ENCODE measurements around the gene OR2T6. TPM values are rescaled to one million over a fixed set of nuclear protein-coding genes. Genes with fewer than 3 reads are reported as not detected.

The OR2T6 gene, protein sequence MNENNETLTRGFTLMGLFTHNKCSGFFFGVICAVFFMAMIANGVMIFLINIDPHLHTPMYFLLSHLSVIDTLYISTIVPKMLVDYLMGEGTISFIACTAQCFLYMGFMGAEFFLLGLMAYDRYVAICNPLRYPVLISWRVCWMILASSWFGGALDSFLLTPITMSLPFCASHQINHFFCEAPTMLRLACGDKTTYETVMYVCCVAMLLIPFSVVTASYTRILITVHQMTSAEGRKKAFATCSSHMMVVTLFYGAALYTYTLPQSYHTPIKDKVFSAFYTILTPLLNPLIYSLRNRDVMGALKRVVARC
- not detected in 2 replicates for total RNA-seq (2014; rRNA removed; shearing (Covaris generic))

DNA sequence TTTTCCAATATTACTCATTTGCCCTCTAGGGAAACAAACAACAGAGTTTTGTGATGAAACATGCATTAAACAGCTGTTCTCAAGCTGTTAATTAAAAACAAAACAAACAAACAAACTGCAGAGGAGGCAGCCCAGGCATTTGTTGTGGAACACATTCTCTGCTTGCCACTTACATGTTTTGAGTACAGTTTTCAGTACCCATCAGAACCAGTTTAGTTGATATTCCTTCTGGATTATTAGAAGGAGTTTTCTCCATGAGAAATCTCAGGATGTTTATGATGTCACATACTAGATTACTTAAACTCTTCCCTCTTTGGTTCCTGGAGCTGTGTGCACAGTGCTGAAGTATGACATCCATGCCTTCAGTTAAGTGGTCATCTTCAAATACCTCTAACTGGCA lies at the start of gene OR2T6:
Gene OR2T6, plus strand, starts transcription at position 301 of the 400 bp plus-strand sequence. CDS start 11,863 bp downstream, outside the sequence.
- DNase-seq, result no peak
- Histone ChIP-seq H3K27me3 (ENCODE audit: control insufficient read depth, insufficient read depth, low read length) (no peaks in the 10 kb centered on the region), H3K4me3 (ENCODE audit: insufficient read depth, low read depth, low read length) (no peak within 1 kb of the TSS), H3K36me3 (replicated peaks; ENCODE audit: control insufficient read depth, insufficient read depth, low read length) (no peaks in the 10 kb centered on the region)

- Histone ChIP-seq H3K4me3 (ENCODE audit: insufficient read depth, low read depth, low read length) (no peak overlapping the region), H3K36me3 (replicated peaks; ENCODE audit: control insufficient read depth, insufficient read depth, low read length) (no peaks in the 10 kb centered on the region), H3K27me3 (ENCODE audit: control insufficient read depth, insufficient read depth, low read length) (no peaks in the 10 kb centered on the region)
- no peak for DNase-seq
Observed at GRCh38 chr1:248343451-248343850, 32.1 kb upstream of the OR2T6 start.

DNA sequence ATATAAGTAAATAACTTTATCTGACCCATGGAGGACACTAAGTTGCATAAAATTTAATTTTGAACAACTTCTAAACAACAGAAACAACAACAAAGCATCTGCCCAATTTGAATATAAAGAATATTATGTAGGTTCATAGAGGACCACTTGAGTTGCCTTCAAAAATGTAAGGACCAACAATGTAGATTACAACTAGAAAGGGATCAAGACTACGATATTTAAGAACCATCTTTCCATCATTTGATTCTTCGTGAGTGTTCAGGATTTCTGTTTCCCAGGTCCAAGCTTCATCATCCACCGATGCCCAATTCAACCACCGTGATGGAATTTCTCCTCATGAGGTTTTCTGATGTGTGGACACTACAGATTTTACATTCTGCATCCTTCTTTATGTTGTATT lies 27.1 kb upstream of the OR2T6 start, which contains the start of gene OR14C36:
Gene OR14C36, plus strand, starts transcription at position 301 of the 400 bp plus-strand sequence. Its CDS starts 0 bp downstream, at position 301.
- Histone ChIP-seq H3K4me3 (ENCODE audit: insufficient read depth, low read depth, low read length) (no peak within 1 kb of the TSS), H3K36me3 (replicated peaks; ENCODE audit: control insufficient read depth, insufficient read depth, low read length) (no peaks in the 10 kb centered on the region), H3K27me3 (ENCODE audit: control insufficient read depth, insufficient read depth, low read length) (no peaks in the 10 kb centered on the region)
- no peak for DNase-seq

DNA sequence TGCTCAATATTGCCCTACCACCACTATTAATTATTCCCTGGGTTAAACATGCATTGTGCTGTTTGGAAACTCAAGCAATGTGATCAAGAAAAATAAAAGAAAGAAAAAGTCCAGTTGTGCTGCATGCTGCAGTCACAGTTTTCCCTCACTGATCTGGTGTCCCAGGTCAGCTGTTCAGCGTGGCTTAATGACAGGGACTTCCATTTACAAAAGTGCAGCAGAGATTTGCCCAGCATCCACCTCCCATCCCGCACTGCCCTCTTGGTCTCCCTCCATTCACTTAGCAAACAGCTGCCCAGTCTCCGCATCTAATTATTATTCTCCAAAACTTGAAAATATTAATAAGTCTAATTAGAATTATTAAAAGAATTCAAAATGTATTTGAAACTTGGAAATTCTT lies 16.1 kb upstream of the OR2T6 start:
- Histone ChIP-seq H3K36me3 (replicated peaks; ENCODE audit: control insufficient read depth, insufficient read depth, low read length) (no peaks in the 10 kb centered on the region), H3K27me3 (ENCODE audit: control insufficient read depth, insufficient read depth, low read length) (no peaks in the 10 kb centered on the region), H3K4me3 (ENCODE audit: insufficient read depth, low read depth, low read length) (no peak overlapping the region)
- DNase-seq, result no peak

DNA sequence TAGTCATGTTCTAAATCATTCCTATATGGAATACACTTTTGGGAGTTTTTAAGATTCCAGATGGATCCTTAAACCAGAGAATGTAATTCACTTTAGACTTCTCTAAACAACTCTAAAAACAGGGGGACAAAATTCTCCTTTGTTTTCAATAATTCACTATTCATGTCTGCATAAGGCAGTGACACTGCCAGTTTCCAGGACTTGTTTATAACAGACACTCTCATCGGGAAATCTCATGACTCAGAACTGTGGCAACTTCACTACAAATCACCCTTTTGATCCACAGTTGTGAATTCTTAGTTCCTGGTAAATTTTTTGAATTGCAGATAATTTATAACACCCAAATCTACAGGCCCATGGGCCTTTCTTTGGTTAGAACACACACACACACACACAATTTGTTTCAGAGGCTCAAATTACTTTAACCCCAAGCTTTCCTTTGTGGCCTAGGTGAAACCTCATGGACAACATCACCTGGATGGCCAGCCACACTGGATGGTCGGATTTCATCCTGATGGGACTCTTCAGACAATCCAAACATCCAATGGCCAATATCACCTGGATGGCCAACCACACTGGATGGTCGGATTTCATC lies 14.3 kb upstream of the OR2T6 start, which contains the start of gene OR2T4:
Gene OR2T4, plus strand, starts transcription at position 545 of the 595 bp plus-strand sequence. Its CDS starts 0 bp downstream, at position 545.
- no peaks in the 10 kb centered on the region for H3K36me3 ChIP-seq (replicated peaks; ENCODE audit: control insufficient read depth, insufficient read depth, low read length)
- no peak within 1 kb of the TSS for H3K4me3 ChIP-seq (ENCODE audit: insufficient read depth, low read depth, low read length)
- H3K27me3 ChIP-seq (ENCODE audit: control insufficient read depth, insufficient read depth, low read length), result no peaks in the 10 kb centered on the region
- DNase-seq, result no peak

GRCh38 chr1:248366609-248367008 lies 8.9 kb upstream of the OR2T6 start:
- Histone ChIP-seq H3K36me3 (replicated peaks; ENCODE audit: control insufficient read depth, insufficient read depth, low read length) (no peaks in the 10 kb centered on the region), H3K4me3 (ENCODE audit: insufficient read depth, low read depth, low read length) (no peak overlapping the region), H3K27me3 (ENCODE audit: control insufficient read depth, insufficient read depth, low read length) (no peaks in the 10 kb centered on the region)
- no peak for DNase-seq

DNA sequence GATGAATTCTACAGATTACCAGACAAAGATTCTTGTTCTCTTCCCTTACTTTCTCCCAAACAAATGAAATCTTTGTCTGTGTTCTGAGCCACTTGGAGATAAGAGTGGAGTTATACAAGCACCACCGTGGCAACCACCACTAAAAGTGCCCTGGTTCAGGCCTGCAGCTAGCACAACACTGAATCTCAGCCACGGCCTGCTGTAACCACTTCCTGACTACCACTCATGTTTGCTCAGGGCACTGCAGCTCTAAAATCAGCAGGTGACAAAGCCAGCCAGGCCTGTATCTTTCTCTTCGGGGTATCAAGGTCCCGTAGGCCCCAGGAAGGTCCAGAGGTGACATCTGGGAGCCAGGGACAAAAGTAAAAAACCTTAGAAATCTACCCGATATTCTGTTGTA lies 3.2 kb upstream of the OR2T6 start:
- Histone ChIP-seq H3K36me3 (replicated peaks; ENCODE audit: control insufficient read depth, insufficient read depth, low read length) (no peaks in the 10 kb centered on the region), H3K27me3 (ENCODE audit: control insufficient read depth, insufficient read depth, low read length) (no peaks in the 10 kb centered on the region), H3K4me3 (ENCODE audit: insufficient read depth, low read depth, low read length) (no peak overlapping the region)
- DNase-seq, result no peak

- no peak for DNase-seq
- Histone ChIP-seq H3K36me3 (replicated peaks; ENCODE audit: control insufficient read depth, insufficient read depth, low read length) (no peaks in the 10 kb centered on the region), H3K4me3 (ENCODE audit: insufficient read depth, low read depth, low read length) (no peak overlapping the region)
Observed at GRCh38 chr1:248373761-248374160, 1.8 kb upstream of the OR2T6 start.

DNA sequence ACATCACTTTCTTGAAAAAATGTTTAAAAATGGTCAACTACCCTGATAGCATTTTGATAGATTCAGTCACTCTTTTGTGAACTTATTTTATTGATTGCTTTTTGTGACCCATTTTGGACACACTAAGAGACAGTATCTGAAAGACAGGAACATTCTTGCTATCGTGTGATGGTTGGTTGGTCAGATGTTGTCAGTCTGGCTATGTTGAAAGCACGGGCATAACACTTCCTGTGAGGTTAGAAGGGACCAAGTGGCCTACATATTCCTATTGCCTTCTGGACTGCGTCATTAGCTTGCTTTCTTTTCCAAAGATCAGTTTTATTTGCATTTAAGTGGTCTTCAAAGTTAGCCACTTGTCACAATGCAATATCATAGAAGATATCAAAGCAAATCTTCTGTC lies 1.4 kb downstream of the OR2T6 start:
- Histone ChIP-seq H3K4me3 (ENCODE audit: insufficient read depth, low read depth, low read length) (no peak overlapping the region), H3K27me3 (ENCODE audit: control insufficient read depth, insufficient read depth, low read length) (no peaks in the 10 kb centered on the region), H3K36me3 (replicated peaks; ENCODE audit: control insufficient read depth, insufficient read depth, low read length) (no peaks in the 10 kb centered on the region)
- no peak for DNase-seq

More at GRCh38 chr1:248373761-248374160, 1.8 kb upstream of the OR2T6 start:
- no peaks in the 10 kb centered on the region for H3K27me3 ChIP-seq (ENCODE audit: control insufficient read depth, insufficient read depth, low read length)

DNA sequence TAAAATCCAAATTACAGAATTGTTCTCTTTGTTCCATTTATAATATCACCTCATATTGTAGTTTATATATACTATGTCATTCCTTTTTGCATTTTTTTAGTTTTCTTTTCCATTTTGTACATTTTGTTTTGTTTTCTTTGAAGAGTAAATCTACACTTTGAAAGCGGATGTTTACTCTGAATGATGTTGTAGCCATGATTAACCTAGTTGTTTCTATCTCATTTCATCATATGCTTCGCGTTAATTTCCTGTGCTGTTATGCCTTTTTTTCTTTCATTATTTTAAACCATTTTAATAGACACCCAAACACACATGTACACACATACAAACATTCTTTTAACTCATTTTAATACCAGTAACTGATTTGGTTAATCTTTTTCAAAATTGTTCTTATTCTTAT lies 5.3 kb downstream of the OR2T6 start:
- Histone ChIP-seq H3K27me3 (ENCODE audit: control insufficient read depth, insufficient read depth, low read length) (no peaks in the 10 kb centered on the region), H3K4me3 (ENCODE audit: insufficient read depth, low read depth, low read length) (no peak overlapping the region), H3K36me3 (replicated peaks; ENCODE audit: control insufficient read depth, insufficient read depth, low read length) (no peaks in the 10 kb centered on the region)
- no peak for DNase-seq

- Histone ChIP-seq H3K27me3 (ENCODE audit: control insufficient read depth, insufficient read depth, low read length) (no peaks in the 10 kb centered on the region), H3K36me3 (replicated peaks; ENCODE audit: control insufficient read depth, insufficient read depth, low read length) (no peaks in the 10 kb centered on the region), H3K4me3 (ENCODE audit: insufficient read depth, low read depth, low read length) (no peak overlapping the region)
- DNase-seq, result no peak
Observed at GRCh38 chr1:248388426-248388825, 12.9 kb downstream of the OR2T6 start.

GRCh38 chr1:248393050-248393449 lies 17.5 kb downstream of the OR2T6 start:
- Histone ChIP-seq H3K36me3 (replicated peaks; ENCODE audit: control insufficient read depth, insufficient read depth, low read length) (no peaks in the 10 kb centered on the region), H3K4me3 (ENCODE audit: insufficient read depth, low read depth, low read length) (no peak overlapping the region), H3K27me3 (ENCODE audit: control insufficient read depth, insufficient read depth, low read length) (no peaks in the 10 kb centered on the region)
- no peak for DNase-seq

DNA sequence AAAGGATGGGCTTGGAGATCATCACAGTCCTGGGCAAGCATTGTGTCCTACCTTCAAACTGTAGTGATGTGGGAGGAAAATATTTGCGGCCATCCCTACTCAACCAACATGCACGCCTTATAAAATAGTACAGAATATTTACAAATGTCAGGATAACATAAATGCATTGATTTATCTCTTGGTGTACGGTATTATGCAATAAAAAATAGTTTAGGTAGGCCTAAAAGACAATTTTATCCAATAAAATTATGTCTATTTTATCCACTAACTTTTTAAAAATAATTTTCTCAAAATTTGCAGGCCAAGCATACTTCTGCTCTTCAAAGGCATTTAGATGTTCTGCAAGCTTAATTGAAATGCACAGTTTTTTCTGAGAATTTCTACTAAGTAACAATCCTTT lies 27.2 kb downstream of the OR2T6 start, which contains the start of gene OR2T1:
Gene OR2T1, plus strand, starts transcription at position 301 of the 400 bp plus-strand sequence. CDS start 3,100 bp downstream, outside the sequence.
- no peaks in the 10 kb centered on the region for H3K36me3 ChIP-seq (replicated peaks; ENCODE audit: control insufficient read depth, insufficient read depth, low read length)
- no peak within 1 kb of the TSS for H3K4me3 ChIP-seq (ENCODE audit: insufficient read depth, low read depth, low read length)
- H3K27me3 ChIP-seq (ENCODE audit: control insufficient read depth, insufficient read depth, low read length), result no peaks in the 10 kb centered on the region
- DNase-seq, result no peak

- DNase-seq, result peak; percentile 1
- Histone ChIP-seq H3K4me3 (ENCODE audit: insufficient read depth, low read depth, low read length) (no peak overlapping the region), H3K36me3 (replicated peaks; ENCODE audit: control insufficient read depth, insufficient read depth, low read length) (no peaks in the 10 kb centered on the region), H3K27me3 (ENCODE audit: control insufficient read depth, insufficient read depth, low read length) (no peaks in the 10 kb centered on the region)
Observed at GRCh38 chr1:248404024-248404423, 28.5 kb downstream of the OR2T6 start.
